GM18498 (cell line): ENCODE measurements around the gene TFF2.

Experiments
- ATAC-seq: cut with Tn5 transposase; IDR thresholded peaks from one replicate; pipeline ENCODE4 v1.9.1; 2021; ENCODE audit warnings: mild to moderate bottlenecking, moderate library complexity; ENCODE audit not compliant: unreplicated experiment

The TFF2 gene

GRCh38 chr21:42347601-42348327, 3.0 kb downstream of the TFF2 start:
- no peak for ATAC-seq

DNA sequence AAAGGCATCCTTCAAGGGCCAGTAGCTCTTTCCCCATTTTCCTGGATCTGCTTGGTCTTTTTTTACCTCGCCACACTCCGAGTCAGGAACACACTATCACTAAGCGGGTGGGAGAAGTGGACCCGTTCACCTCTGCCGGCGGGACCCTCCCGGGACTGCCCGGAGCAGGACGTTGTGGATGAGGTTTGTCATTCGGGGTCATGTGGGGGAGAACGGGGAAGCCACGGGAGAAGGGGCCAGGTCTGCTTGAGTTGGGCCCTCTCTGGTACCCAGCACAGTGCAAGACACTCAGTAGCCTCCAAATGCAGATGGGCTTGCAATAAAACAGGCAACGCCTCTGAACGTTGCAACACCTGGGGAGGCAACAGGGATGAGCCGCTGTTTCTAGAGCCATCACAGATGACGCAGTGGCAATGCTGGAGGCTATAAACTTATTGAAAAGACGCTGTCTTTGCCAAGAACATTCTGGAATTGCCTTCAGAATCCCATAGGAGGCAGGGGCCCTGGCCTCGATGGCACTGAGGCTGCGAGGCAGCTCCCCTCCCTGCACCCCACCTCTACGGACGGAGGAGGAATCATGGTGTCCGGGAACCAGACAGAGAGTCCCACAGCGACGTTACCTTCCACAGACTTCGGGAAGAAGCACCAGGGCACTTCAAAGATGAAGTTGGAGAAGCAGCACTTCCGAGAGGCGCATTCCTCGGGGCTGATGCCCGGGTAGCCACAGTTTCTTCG, 3.8 kb downstream of the TFF2 start:
- ATAC-seq, result no peak

GRCh38 chr21:42346441-42346840, 4.4 kb downstream of the TFF2 start:
- no peak for ATAC-seq

- no peak for ATAC-seq
Measured at GRCh38 chr21:42344631-42345030, 6.2 kb downstream of the TFF2 start.

DNA sequence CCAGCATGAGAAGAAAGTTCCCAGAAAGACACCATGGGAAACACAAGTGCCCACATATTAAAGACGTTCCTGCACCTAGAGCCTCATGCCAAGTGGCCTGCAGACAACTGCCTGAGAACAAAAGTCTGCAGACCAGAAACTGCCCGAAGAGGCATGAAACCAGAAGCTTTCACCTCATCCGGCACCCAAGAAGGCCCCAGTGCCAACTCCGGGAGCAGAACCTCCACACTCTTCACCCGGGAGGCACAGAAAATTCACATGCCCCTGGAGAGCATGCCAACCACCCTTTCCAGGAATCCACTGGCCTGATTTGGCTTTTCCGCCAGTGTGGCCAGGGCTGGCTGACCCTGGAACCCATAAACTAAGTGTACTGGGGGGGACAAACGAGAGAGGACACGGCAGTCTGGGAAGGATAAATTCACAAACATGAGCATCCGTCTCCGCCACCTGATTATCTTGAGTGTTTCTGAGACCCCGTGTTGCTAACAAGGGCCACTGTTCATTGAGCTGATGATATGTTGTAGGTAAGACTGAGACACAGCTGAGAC, 6.8 kb downstream of the TFF2 start:
- no peak for ATAC-seq

- ATAC-seq, result no peak
Measured at GRCh38 chr21:42343556-42343955, 7.2 kb downstream of the TFF2 start.

- ATAC-seq, result no peak
Measured at GRCh38 chr21:42343101-42343500, 7.7 kb downstream of the TFF2 start.

- ATAC-seq, result no peak
Measured at GRCh38 chr21:42341776-42342542, 8.8 kb downstream of the TFF2 start.

- no peak for ATAC-seq
Measured at GRCh38 chr21:42340187-42341050, 10.4 kb downstream of the TFF2 start.

DNA sequence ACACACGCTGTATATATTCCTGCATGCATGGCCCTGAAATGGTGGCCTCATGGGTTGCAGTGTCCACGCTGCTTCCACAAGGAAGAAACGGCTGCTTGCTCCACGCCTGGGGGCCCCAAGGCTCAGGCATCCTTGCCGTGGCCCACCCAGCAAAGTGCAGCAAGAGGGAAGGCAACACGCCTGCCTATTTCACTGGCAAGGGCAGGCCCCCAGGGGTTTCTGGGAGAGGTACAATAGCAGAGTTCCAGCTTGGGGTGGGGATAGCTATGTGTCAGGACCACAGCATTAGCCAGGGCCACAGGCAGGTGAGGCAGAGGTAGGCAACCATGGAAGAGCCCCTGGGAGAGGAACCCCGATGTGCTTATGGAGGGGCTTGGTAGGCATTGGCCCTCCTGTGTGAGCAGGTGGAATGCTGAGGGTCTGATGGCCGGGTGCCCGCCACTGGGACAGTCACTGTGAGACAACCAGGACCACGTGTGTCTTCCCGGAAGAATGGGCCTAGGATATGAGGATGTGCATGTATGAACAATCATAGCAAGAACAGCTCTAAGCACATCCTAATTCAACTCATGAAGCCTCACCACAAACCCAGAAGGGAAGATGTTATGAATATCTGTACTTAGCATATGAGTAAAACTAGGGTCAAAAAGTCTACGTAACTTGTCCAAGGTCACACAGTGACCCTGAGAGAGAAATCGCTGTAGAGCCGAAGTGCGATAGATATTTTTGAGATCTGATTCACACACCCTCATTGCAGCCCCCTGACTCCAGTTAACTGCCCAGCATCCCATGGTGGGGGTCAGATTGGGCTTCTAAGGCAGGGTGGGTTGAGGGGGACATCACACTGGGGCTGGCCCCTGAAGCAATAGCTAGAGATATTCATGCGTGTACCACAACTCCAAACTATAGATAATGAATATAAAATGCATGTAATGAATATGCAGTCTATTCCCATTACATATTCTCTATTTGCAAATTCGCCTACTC, 11.8 kb downstream of the TFF2 start:
- ATAC-seq, result no peak

DNA sequence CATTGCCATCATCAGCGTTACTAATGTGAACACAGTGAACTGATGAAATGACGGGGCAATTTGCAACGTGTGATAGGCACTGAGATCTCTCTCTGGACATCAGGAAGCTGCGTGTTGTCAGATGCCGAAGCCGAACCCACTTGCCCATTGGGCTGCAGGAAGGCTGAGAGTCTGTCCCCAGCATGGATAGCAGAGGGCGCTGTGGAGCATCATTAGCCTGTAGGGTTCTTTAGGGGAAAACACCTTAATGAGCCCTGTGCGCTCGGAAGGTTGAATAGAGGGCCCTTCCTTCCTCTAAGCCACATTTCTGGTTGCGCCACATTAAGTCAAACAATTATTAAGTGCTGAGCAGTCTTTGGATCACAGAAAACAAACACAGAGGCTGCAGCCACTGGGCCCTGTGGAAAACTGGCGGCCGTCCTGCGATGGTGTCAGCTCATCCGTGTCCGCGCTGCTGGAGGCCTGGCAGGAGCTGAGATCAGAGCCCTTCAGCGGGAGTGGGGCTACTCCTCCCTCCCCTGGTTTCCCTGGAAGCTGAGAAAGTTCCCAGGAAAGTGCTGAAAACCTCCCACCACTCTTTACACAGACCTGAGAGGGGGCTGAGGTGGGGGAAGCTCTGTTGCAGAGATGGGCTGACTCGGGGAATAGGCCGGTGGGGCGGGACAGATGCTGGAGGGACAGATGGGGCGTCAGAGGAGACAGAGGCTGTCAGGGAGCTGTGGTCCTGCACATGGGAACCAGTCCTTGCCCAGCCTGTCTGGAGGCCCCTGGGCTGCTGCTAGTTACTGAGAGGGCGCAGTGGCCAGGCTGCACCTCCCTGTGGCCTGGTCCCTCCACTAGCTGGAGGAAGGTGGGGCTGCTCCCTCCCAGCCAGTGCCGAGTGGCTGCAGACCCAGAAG, 12.7 kb downstream of the TFF2 start:
- no peak for ATAC-seq

DNA sequence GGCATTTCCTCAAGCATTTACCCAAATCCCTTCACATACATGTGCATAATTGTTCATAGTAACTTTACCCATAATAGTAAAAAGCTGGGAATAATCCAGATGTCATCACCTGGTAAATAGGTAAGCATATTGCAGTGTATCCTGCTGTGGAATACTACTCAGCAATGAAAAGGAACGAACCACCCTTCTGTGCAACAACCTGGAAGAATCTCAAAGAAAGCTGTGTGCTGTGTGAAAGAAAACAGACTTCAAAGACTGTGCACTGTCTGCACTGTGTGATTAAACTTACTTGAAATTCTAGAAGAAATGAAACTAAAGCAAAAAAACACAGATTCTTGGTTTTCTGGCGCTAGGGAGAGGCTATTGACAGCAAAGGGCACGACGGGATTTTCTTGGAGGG, 13.5 kb downstream of the TFF2 start:
- no peak for ATAC-seq

GRCh38 chr21:42336054-42336453, 14.7 kb downstream of the TFF2 start:
- ATAC-seq, result no peak

DNA sequence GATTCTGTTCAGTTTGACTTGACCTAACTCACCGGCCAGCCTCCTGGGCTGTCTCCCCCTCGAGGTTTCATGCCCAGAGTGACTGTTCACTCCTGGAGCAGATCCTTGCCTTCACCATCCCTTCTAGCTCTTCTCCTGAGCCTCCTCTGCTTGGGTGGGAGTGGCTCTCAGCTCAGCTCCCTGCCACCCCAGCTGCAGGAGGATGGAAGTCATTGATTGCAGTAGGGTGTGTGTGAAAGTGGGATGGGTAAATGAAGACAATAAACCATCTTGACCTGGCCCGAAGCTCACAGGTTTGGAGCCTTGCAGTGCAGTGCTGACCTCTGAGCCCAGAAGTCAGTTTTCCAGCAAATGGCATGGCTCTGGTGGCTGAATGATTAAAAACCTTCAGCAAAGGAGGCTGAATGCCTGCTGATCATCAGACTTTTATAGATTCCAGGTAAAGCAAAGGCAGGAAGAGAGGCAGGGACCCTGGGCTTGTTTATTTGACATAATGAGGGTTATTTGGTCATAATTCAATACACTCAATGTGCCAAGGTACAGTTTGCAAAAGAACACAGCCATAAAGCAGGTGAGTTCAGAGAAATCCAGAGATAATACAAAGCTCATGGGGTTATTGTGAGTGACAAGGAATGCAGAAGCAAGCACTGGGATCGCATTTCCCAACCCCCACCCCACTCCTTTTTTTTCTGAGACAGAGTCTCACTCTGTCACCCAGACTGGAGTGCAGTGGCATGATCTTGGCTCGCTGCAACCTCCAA, 18.1 kb downstream of the TFF2 start:
- no peak for ATAC-seq

GRCh38 chr21:42331660-42332059, 19.1 kb downstream of the TFF2 start:
- ATAC-seq, result no peak

DNA sequence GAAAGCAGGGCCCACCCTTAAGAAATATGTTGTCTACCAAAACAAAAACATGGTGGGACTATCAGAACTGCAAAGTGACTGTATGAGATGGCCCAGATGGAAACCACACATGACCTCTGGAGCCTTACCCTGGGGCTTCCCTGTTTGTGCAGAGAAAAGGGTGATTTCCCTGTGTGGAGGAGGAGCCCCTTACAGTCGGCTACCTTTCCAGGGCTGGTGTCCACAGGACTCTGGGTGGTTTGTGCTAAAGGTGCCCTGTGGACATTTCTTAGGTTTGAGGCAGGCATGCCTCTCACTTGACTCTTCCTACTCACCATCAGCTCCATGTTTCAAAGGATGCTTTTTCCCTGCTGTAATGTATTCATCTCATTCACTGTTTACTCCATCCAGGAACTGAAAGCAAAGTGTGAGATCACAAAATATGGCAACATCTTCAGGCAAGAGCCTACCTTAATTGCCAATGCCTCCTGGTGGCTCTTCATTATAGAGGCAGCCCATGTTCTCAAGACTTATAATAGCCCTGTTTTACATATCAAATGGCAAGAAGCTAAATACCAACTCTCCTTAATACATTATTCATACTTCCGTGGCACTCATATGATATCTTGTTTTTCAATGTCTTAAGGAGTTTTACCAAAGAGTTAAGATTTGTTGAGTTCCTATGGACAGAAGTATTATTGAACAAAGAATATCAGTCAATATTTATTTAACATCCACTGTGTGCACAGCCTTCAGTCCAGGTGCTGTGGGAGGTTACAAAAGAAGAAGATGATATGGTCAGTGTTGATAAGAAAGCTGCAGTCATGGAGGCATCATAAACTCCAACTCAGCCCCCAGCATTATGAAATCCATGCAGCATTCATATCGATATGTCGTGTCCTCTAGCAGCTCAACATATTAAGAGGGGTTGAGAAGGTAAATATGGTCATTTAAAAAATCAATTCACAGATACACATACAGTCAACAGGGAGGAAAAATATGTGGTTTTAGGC, 20.1 kb downstream of the TFF2 start:
- no peak for ATAC-seq
